ENCODE data around the gene HMCN1. TPM values are rescaled to one million over a fixed set of nuclear protein-coding genes. Genes with fewer than 3 reads are reported as not detected.

The HMCN1 gene
- total RNA-seq, 1 donor from 2014 or later = 80.0 TPM

- no peak for DNase-seq (ENCODE audit: low spot score)
- H3K27me3 Mint-ChIP-seq (ENCODE audit: low read depth) = no peaks in the 10 kb centered on the region
- no peak overlapping the region for H3K4me3 Mint-ChIP-seq (ENCODE audit: unreplicated experiment)
- no peak overlapping the region for H3K27ac Mint-ChIP-seq (ENCODE audit: unreplicated experiment)
- H3K36me3 Mint-ChIP-seq (ENCODE audit: low read depth) = no peaks in the 10 kb centered on the region
- H3K9me3 Mint-ChIP-seq (ENCODE audit: low read depth) = no peaks in the 10 kb centered on the region
- H3K4me1 Mint-ChIP-seq (ENCODE audit: low read depth) = peaks cover 6% of the 10 kb centered on the region
- TF ChIP-seq CTCF (IDR thresholded peaks at IDR 0.05) = no peak
These were observed 490.9 kb downstream of the HMCN1 start for GRCh38 chr1:186225096-186225495.

GRCh38 chr1:186228749-186229148 is 494.6 kb downstream of the HMCN1 start:
- Mint-ChIP-seq H3K4me1 (ENCODE audit: low read depth) (peaks cover 3% of the 10 kb centered on the region), H3K4me3 (ENCODE audit: unreplicated experiment) (no peak overlapping the region), H3K27me3 (ENCODE audit: low read depth) (no peaks in the 10 kb centered on the region), H3K36me3 (ENCODE audit: low read depth) (no peaks in the 10 kb centered on the region), H3K27ac (ENCODE audit: unreplicated experiment) (no peak overlapping the region), H3K9me3 (ENCODE audit: low read depth) (no peaks in the 10 kb centered on the region)
- DNase-seq (ENCODE audit: low spot score) = no peak
- no peak for TF ChIP-seq CTCF (IDR thresholded peaks at IDR 0.05)

- Mint-ChIP-seq H3K4me1 (ENCODE audit: low read depth) (peaks cover 10% of the 10 kb centered on the region), H3K9me3 (ENCODE audit: low read depth) (peaks cover 3% of the 10 kb centered on the region), H3K27ac (ENCODE audit: unreplicated experiment) (no peak overlapping the region), H3K36me3 (ENCODE audit: low read depth) (no peaks in the 10 kb centered on the region), H3K4me3 (ENCODE audit: unreplicated experiment) (no peak overlapping the region), H3K27me3 (ENCODE audit: low read depth) (no peaks in the 10 kb centered on the region)
- DNase-seq (ENCODE audit: low spot score) = no peak
- TF ChIP-seq CTCF (IDR thresholded peaks at IDR 0.05) = no peak
These were observed 497.8 kb downstream of the HMCN1 start for GRCh38 chr1:186231861-186232436.

- TF ChIP-seq CTCF (IDR thresholded peaks at IDR 0.05) = no peak
- H3K27ac Mint-ChIP-seq (ENCODE audit: unreplicated experiment) = no peak overlapping the region
- no peak for DNase-seq (ENCODE audit: low spot score)
- peaks cover 23% of the 10 kb centered on the region for H3K4me1 Mint-ChIP-seq (ENCODE audit: low read depth)
- H3K4me3 Mint-ChIP-seq (ENCODE audit: unreplicated experiment) = no peak overlapping the region
- no peaks in the 10 kb centered on the region for H3K36me3 Mint-ChIP-seq (ENCODE audit: low read depth)
- peaks cover 5% of the 10 kb centered on the region for H3K9me3 Mint-ChIP-seq (ENCODE audit: low read depth)
- H3K27me3 Mint-ChIP-seq (ENCODE audit: low read depth) = no peaks in the 10 kb centered on the region
These were observed 500.9 kb downstream of the HMCN1 start for GRCh38 chr1:186234976-186235686.

GRCh38 chr1:186235696-186236095 is 501.5 kb downstream of the HMCN1 start:
- no peak for TF ChIP-seq CTCF (IDR thresholded peaks at IDR 0.05)
- Mint-ChIP-seq H3K9me3 (ENCODE audit: low read depth) (peaks cover 5% of the 10 kb centered on the region), H3K36me3 (ENCODE audit: low read depth) (no peaks in the 10 kb centered on the region), H3K27me3 (ENCODE audit: low read depth) (no peaks in the 10 kb centered on the region), H3K27ac (ENCODE audit: unreplicated experiment) (no peak overlapping the region), H3K4me1 (ENCODE audit: low read depth) (peaks cover 23% of the 10 kb centered on the region), H3K4me3 (ENCODE audit: unreplicated experiment) (no peak overlapping the region)
- DNase-seq (ENCODE audit: low spot score) = no peak

Measured in chondrocyte (in vitro differentiated cells).